CD4-positive, CD25-positive, alpha-beta regulatory T cell (primary cell): ENCODE results near the gene YPEL1. TPM values are rescaled to one million over a fixed set of nuclear protein-coding genes. Genes with fewer than 3 reads are reported as not detected.
"Not testable (repeated sequence)": the region's sequence is repeated elsewhere in the genome, so short reads cannot be mapped to it uniquely, and the experiment has no call there.

Experiments
- ATAC-seq, 2 donors: fragments of 150-1000 bp; cut with Tn5 transposase; one replicate each; pipeline ENCODE4 v1.10.0; 2021; ENCODE audit warnings: low read depth in 2 of 2, moderate number of reproducible peaks in 2 of 2, moderate library complexity in 1 of 2
- DNase-seq, 3 donors: peaks; one replicate each; pipeline versions ENCODE4 v3.0.0 to v3.0.0-alpha.2; 2012 to 2022; ENCODE audit warnings: mixed read lengths in 1 of 3
- H3K27ac ChIP-seq: one replicate; pipeline ENCODE4 v1.7.0; 2013; ENCODE audit warnings: mild to moderate bottlenecking, low read length; ENCODE audit not compliant: insufficient read depth, poor library complexity, severe bottlenecking
- H3K27me3 ChIP-seq: one replicate; pipeline ENCODE4 v1.7.0; 2013; ENCODE audit warnings: low read length; ENCODE audit not compliant: control insufficient read depth, insufficient read depth
- H3K36me3 ChIP-seq: one replicate; pipeline ENCODE4 v1.7.0; 2013; ENCODE audit warnings: mild to moderate bottlenecking, low read length, moderate library complexity; ENCODE audit not compliant: control insufficient read depth, insufficient read depth
- H3K4me1 ChIP-seq: 2 replicates; pipeline ENCODE4 v1.7.0; 2013; ENCODE audit warnings: mild to moderate bottlenecking, low read length; ENCODE audit not compliant: insufficient read depth, control insufficient read depth, poor library complexity, severe bottlenecking
- H3K4me3 ChIP-seq: one replicate; pipeline ENCODE4 v1.7.0; 2013; ENCODE audit warnings: low read depth, mild to moderate bottlenecking, low read length, moderate library complexity
- H3K9me3 ChIP-seq, 2 experiments: 1 replicate in 1 of 2; 2 replicates in 1 of 2; pipeline ENCODE4 v1.7.0; 2013; ENCODE audit warnings: low read length in 2 of 2, mild to moderate bottlenecking in 1 of 2, moderate library complexity in 1 of 2; ENCODE audit not compliant: control insufficient read depth in 2 of 2
- H3K27ac Mint-ChIP-seq, 3 donors: one replicate each; pipeline ENCODE4 v1.8.0; 2020 to 2022; ENCODE audit warnings: mild to moderate bottlenecking in 3 of 3, mixed read lengths in 3 of 3, moderate library complexity in 2 of 3
- H3K27me3 Mint-ChIP-seq: one replicate; pipeline ENCODE4 v1.8.0; 2022; ENCODE audit warnings: mild to moderate bottlenecking, mixed read lengths
- H3K36me3 Mint-ChIP-seq: one replicate; pipeline ENCODE4 v1.8.0; 2020; ENCODE audit warnings: mixed read lengths
- H3K4me1 Mint-ChIP-seq, 4 donors: one replicate each; pipeline ENCODE4 v1.8.0; 2020 to 2022; ENCODE audit warnings: mixed read lengths in 4 of 4, mild to moderate bottlenecking in 1 of 4
- H3K4me3 Mint-ChIP-seq, 4 donors: one replicate each; pipeline ENCODE4 v1.8.0; 2020 to 2022; ENCODE audit warnings: mild to moderate bottlenecking in 4 of 4, mixed read lengths in 4 of 4, moderate library complexity in 3 of 4
- H3K9me3 Mint-ChIP-seq, 7 donors: one replicate each; pipeline ENCODE4 v1.8.0; 2020 to 2022; ENCODE audit warnings: mixed read lengths in 7 of 7, mild to moderate bottlenecking in 3 of 7, moderate library complexity in 2 of 7
- polyA plus RNA-seq, 4 donors: library from polyadenylated mRNA; unstranded; fragments of 300-500 nt; fragmentation: Illumina TruSeq; gene quantifications; one replicate each; pipeline ENCODE4 v1.2.3, GENCODE V29; 2021
- total RNA-seq: library from RNA; stranded (reverse); gene quantifications from one replicate; pipeline ENCODE4 v1.2.3, GENCODE V29; 2022

The YPEL1 gene
- total and polyA plus RNA-seq, 5 donors from 2014 or later: 5.4 to 20.1 (median 9.5) TPM

GRCh38 chr22:21734540-21735199 is 924 bp downstream of the YPEL1 start:
- H3K9me3 ChIP-seq: no peaks in the 10 kb centered on the region
- DNase-seq (peak in 1 of 3 donors; percentile 46), ATAC-seq (no peak)
- no peaks in the 10 kb centered on the region for H3K36me3 ChIP-seq
- Mint-ChIP-seq H3K9me3 (no peaks in the 10 kb centered on the region), H3K36me3 (no peaks in the 10 kb centered on the region), H3K27ac (peak overlapping the region in 2 of 3 donors; percentile 91), H3K27me3 (peaks cover 5% of the 10 kb centered on the region), H3K4me3 (peak overlapping the region; percentile 90 to 98 (median 92)), H3K4me1 (peaks cover 10 to 17% (median 14%) of the 10 kb centered on the region in 4 donors)
- H3K4me3 ChIP-seq: peak overlapping the region; percentile 88
- peak overlapping the region; percentile 72 for H3K27ac ChIP-seq
- peaks cover 18% of the 10 kb centered on the region for H3K4me1 ChIP-seq
- H3K27me3 ChIP-seq: no peaks in the 10 kb centered on the region

GRCh38 chr22:21731503-21731902 is 4.1 kb downstream of the YPEL1 start:
- H3K4me1 ChIP-seq: peaks cover 18% of the 10 kb centered on the region
- peak overlapping the region in 1 of 4 donors; percentile 76 for H3K4me3 Mint-ChIP-seq

GRCh38 chr22:21730535-21731308 is 4.9 kb downstream of the YPEL1 start:
- Histone ChIP-seq H3K27me3 (no peaks in the 10 kb centered on the region), H3K4me1 (peaks cover 13% of the 10 kb centered on the region), H3K4me3 (no peak overlapping the region), H3K9me3 (no peaks in the 10 kb centered on the region), H3K27ac (no peak overlapping the region), H3K36me3 (no peaks in the 10 kb centered on the region)
- Mint-ChIP-seq H3K27ac (no peak overlapping the region), H3K36me3 (no peaks in the 10 kb centered on the region), H3K4me1 (peaks cover 11 to 19% (median 13%) of the 10 kb centered on the region in 4 donors), H3K27me3 (peaks cover 5% of the 10 kb centered on the region), H3K4me3 (peak overlapping the region in 1 of 4 donors; percentile 76), H3K9me3 (no peaks in the 10 kb centered on the region)
- DNase-seq: no peak
- ATAC-seq: no peak

More at GRCh38 chr22:21731503-21731902, 4.1 kb downstream of the YPEL1 start:
- H3K27me3 Mint-ChIP-seq: peaks cover 5% of the 10 kb centered on the region
- H3K9me3 Mint-ChIP-seq: no peaks in the 10 kb centered on the region
- Histone ChIP-seq H3K36me3 (no peaks in the 10 kb centered on the region), H3K4me3 (no peak overlapping the region), H3K27ac (no peak overlapping the region), H3K9me3 (no peaks in the 10 kb centered on the region), H3K27me3 (no peaks in the 10 kb centered on the region)
- DNase-seq (no peak), ATAC-seq (no peak)
- H3K36me3 Mint-ChIP-seq: no peaks in the 10 kb centered on the region
- H3K27ac Mint-ChIP-seq: no peak overlapping the region
- peaks cover 11 to 19% (median 13%) of the 10 kb centered on the region in 4 donors for H3K4me1 Mint-ChIP-seq

GRCh38 chr22:21729184-21729583 is 6.4 kb downstream of the YPEL1 start:
- ATAC-seq, H3K36me3 Mint-ChIP-seq, H3K4me1 Mint-ChIP-seq, DNase-seq, H3K9me3 ChIP-seq, H3K9me3 Mint-ChIP-seq, H3K27ac Mint-ChIP-seq, H3K36me3 ChIP-seq, H3K4me3 Mint-ChIP-seq, H3K4me1 ChIP-seq, H3K27me3 ChIP-seq, H3K4me3 ChIP-seq, H3K27ac ChIP-seq, H3K27me3 Mint-ChIP-seq: not testable (repeated sequence)

- Mint-ChIP-seq H3K36me3 (no peaks in the 10 kb centered on the region), H3K4me1 (peaks cover 0 to 4% (median 1%) of the 10 kb centered on the region in 4 donors), H3K27ac (no peak overlapping the region), H3K27me3 (no peaks in the 10 kb centered on the region), H3K4me3 (no peak overlapping the region), H3K9me3 (no peaks in the 10 kb centered on the region)
- no peak for DNase-seq
- H3K9me3 ChIP-seq: no peaks in the 10 kb centered on the region
- no peaks in the 10 kb centered on the region for H3K36me3 ChIP-seq
- H3K27ac ChIP-seq: no peak overlapping the region
- no peaks in the 10 kb centered on the region for H3K27me3 ChIP-seq
- no peak for ATAC-seq
- no peak overlapping the region for H3K4me3 ChIP-seq
- no peaks in the 10 kb centered on the region for H3K4me1 ChIP-seq
Observed at GRCh38 chr22:21728270-21728669, 7.3 kb downstream of the YPEL1 start.

GRCh38 chr22:21727768-21728167 is 7.8 kb downstream of the YPEL1 start:
- H3K4me3 Mint-ChIP-seq: no peak overlapping the region
- Histone ChIP-seq H3K27me3 (no peaks in the 10 kb centered on the region), H3K4me3 (no peak overlapping the region), H3K4me1 (no peaks in the 10 kb centered on the region), H3K27ac (no peak overlapping the region), H3K36me3 (no peaks in the 10 kb centered on the region), H3K9me3 (no peaks in the 10 kb centered on the region)
- DNase-seq: no peak
- no peaks in the 10 kb centered on the region for H3K36me3 Mint-ChIP-seq
- peaks cover 0 to 4% (median 1%) of the 10 kb centered on the region in 4 donors for H3K4me1 Mint-ChIP-seq
- ATAC-seq: no peak
- H3K27ac Mint-ChIP-seq: peak overlapping the region in 1 of 3 donors; percentile 71
- no peaks in the 10 kb centered on the region for H3K9me3 Mint-ChIP-seq
- no peaks in the 10 kb centered on the region for H3K27me3 Mint-ChIP-seq

GRCh38 chr22:21727159-21727558 is 8.4 kb downstream of the YPEL1 start:
- Mint-ChIP-seq H3K27ac (peak overlapping the region in 1 of 3 donors; percentile 53), H3K4me3 (no peak overlapping the region), H3K9me3 (no peaks in the 10 kb centered on the region), H3K4me1 (peaks cover 0 to 4% (median 1%) of the 10 kb centered on the region in 4 donors), H3K27me3 (no peaks in the 10 kb centered on the region), H3K36me3 (no peaks in the 10 kb centered on the region)
- Histone ChIP-seq H3K27me3 (no peaks in the 10 kb centered on the region), H3K36me3 (no peaks in the 10 kb centered on the region), H3K9me3 (no peaks in the 10 kb centered on the region), H3K4me1 (no peaks in the 10 kb centered on the region), H3K4me3 (no peak overlapping the region), H3K27ac (no peak overlapping the region)
- DNase-seq (no peak), ATAC-seq (no peak)
